ENCODE results near the gene MYCN. TPM values are rescaled to one million over a fixed set of nuclear protein-coding genes. Genes with fewer than 3 reads are reported as not detected.
A peak's percentile ranks its signal among the peaks of the same experiment; 100 is the strongest.

Gene MYCN
- total RNA-seq, 2 donors from 2014 or later: 0.14 to 3.5 TPM

GRCh38 chr2:15953891-15954680 is 13.7 kb downstream of the MYCN start:
- 91% methylated on average over 6 of the region's 6 CpGs for WGBS
- no peak for TF ChIP-seq POLR2AphosphoS5 (IDR thresholded peaks at IDR 0.05)
- no peak for TF ChIP-seq POLR2A (IDR thresholded peaks at IDR 0.05)
- no peak for TF ChIP-seq CTCF (IDR thresholded peaks at IDR 0.05)
- no peaks in the 10 kb centered on the region for H3K9me3 ChIP-seq

GRCh38 chr2:15954761-15955160 is 14.4 kb downstream of the MYCN start:
- intact Hi-C loops (cut with DNase I): no loop called here
- Histone ChIP-seq H3K9me3 (no peaks in the 10 kb centered on the region), H3K27me3 (replicated peaks; ENCODE audit: insufficient read depth) (no peaks in the 10 kb centered on the region), H3K36me3 (no peaks in the 10 kb centered on the region), H3K27ac (no peak overlapping the region), H3K4me1 (replicated peaks) (no peaks in the 10 kb centered on the region), H3K4me3 (no peak overlapping the region)
- no peak for DNase-seq (ENCODE audit: low spot score)
- TF ChIP-seq CTCF (IDR thresholded peaks at IDR 0.05) (no peak), POLR2AphosphoS5 (IDR thresholded peaks at IDR 0.05) (no peak), POLR2A (IDR thresholded peaks at IDR 0.05) (no peak)
- 94% methylated on average over 8 of the region's 8 CpGs for WGBS

More at GRCh38 chr2:15953891-15954680, 13.7 kb downstream of the MYCN start:
- Histone ChIP-seq H3K27ac (no peak overlapping the region), H3K4me3 (no peak overlapping the region), H3K27me3 (replicated peaks; ENCODE audit: insufficient read depth) (no peaks in the 10 kb centered on the region), H3K4me1 (replicated peaks) (no peaks in the 10 kb centered on the region), H3K36me3 (no peaks in the 10 kb centered on the region)
- intact Hi-C loops (cut with DNase I): no loop called here
- DNase-seq (ENCODE audit: low spot score): no peak

- peak; percentile 19 for DNase-seq (ENCODE audit: low spot score)
- Histone ChIP-seq H3K4me1 (replicated peaks) (no peaks in the 10 kb centered on the region), H3K27me3 (replicated peaks; ENCODE audit: insufficient read depth) (no peaks in the 10 kb centered on the region), H3K36me3 (no peaks in the 10 kb centered on the region), H3K27ac (no peak overlapping the region), H3K4me3 (no peak overlapping the region), H3K9me3 (no peaks in the 10 kb centered on the region)
- 76% methylated on average over 7 of the region's 7 CpGs for WGBS
- intact Hi-C loops (cut with DNase I): no loop called here
- TF ChIP-seq POLR2A (IDR thresholded peaks at IDR 0.05): no peak
- TF ChIP-seq POLR2AphosphoS5 (IDR thresholded peaks at IDR 0.05): peak; percentile 67
- TF ChIP-seq CTCF (IDR thresholded peaks at IDR 0.05): no peak
Measured at GRCh38 chr2:15955232-15955988, 15.1 kb downstream of the MYCN start.

- H3K27ac ChIP-seq: no peak overlapping the region
- no peak overlapping the region for H3K4me3 ChIP-seq
- no peaks in the 10 kb centered on the region for H3K27me3 ChIP-seq (replicated peaks; ENCODE audit: insufficient read depth)
- H3K36me3 ChIP-seq: no peaks in the 10 kb centered on the region
- H3K9me3 ChIP-seq: no peaks in the 10 kb centered on the region
- 70% methylated on average over 9 of the region's 9 CpGs for WGBS
- TF ChIP-seq POLR2AphosphoS5 (IDR thresholded peaks at IDR 0.05) (no peak), POLR2A (IDR thresholded peaks at IDR 0.05) (no peak), CTCF (IDR thresholded peaks at IDR 0.05) (no peak)
- H3K4me1 ChIP-seq (replicated peaks): no peaks in the 10 kb centered on the region
- no peak for DNase-seq (ENCODE audit: low spot score)
- intact Hi-C loops (cut with DNase I): no loop called here
Measured at GRCh38 chr2:15956230-15956629, 15.9 kb downstream of the MYCN start.

Data from prostate gland (tissue), 2 donors.